Fibroblast of mammary gland (primary cell): ENCODE data around the gene HTR3A.

Experiments
- DNase-seq: peaks from one replicate; pipeline ENCODE4 v3.0.0-alpha.2; 2010; ENCODE audit warnings: low read depth
- H3K4me3 ChIP-seq: 2 replicates; pipeline ENCODE4 v1.5.1; 2011; ENCODE audit warnings: low read depth, mild to moderate bottlenecking, low read length, moderate library complexity; ENCODE audit not compliant: control insufficient read depth
- CTCF ChIP-seq: conservative IDR thresholded peaks from 2 replicates; pipeline ENCODE4 v1.5.1; 2011; ENCODE audit warnings: low read depth, low read length, inconsistent platforms; ENCODE audit not compliant: control insufficient read depth, insufficient read depth

The HTR3A gene

GRCh38 chr11:113986351-113987140 lies 11.6 kb downstream of the HTR3A start:
- no peak for DNase-seq

GRCh38 chr11:113989381-113989780 lies 14.5 kb downstream of the HTR3A start:
- no peak for DNase-seq
- no peak overlapping the region for H3K4me3 ChIP-seq
- no peak for TF ChIP-seq CTCF

More at GRCh38 chr11:113986351-113987140, 11.6 kb downstream of the HTR3A start:
- no peak overlapping the region for H3K4me3 ChIP-seq
- TF ChIP-seq CTCF = no peak

- TF ChIP-seq CTCF = no peak
- H3K4me3 ChIP-seq = no peak overlapping the region
- DNase-seq = no peak
Measured at GRCh38 chr11:113989916-113990315, 15.0 kb downstream of the HTR3A start.

GRCh38 chr11:113991170-113991569 lies 16.3 kb downstream of the HTR3A start:
- DNase-seq = peak; percentile 44
- no peak for TF ChIP-seq CTCF
- H3K4me3 ChIP-seq = no peak overlapping the region

GRCh38 chr11:113991718-113992458 lies 17.0 kb downstream of the HTR3A start:
- H3K4me3 ChIP-seq = no peak overlapping the region
- peak; percentile 12 for DNase-seq
- no peak for TF ChIP-seq CTCF

GRCh38 chr11:113992459-113993110 lies 17.7 kb downstream of the HTR3A start:
- no peak overlapping the region for H3K4me3 ChIP-seq
- TF ChIP-seq CTCF = no peak

More at GRCh38 chr11:113992459-113993110, 17.7 kb downstream of the HTR3A start:
- DNase-seq = no peak
